Stomach (tissue), 9 donors: ENCODE measurements around the gene CUL1. TPM values are rescaled to one million over a fixed set of nuclear protein-coding genes. Genes with fewer than 3 reads are reported as not detected.

ENCODE experiments used
- DNase-seq, 2 donors: peaks; one replicate each; pipeline versions ENCODE4 v3.0.0 to v3.0.0-alpha.2; 2013 to 2019
- H3K27ac ChIP-seq, 5 donors: fragments of 200-600 bp in 4 of 5; sonication (generic) in 4 of 5; one replicate each; pipeline ENCODE4 v1.5.1; 2013 to 2019; ENCODE audit warnings: mild to moderate bottlenecking in 1 of 5, moderate library complexity in 1 of 5
- H3K27me3 ChIP-seq, 3 donors: fragments of 200-600 bp; sonication (generic); one replicate each; pipeline ENCODE4 v1.5.1; 2017 to 2019; ENCODE audit warnings: mixed run types in 1 of 3
- H3K36me3 ChIP-seq, 4 donors: fragments of 200-600 bp; sonication (generic); 1 replicate in 3 of 4; 2 replicates in 1 of 4; pipeline ENCODE4 v1.5.1; 2016 to 2019
- H3K4me1 ChIP-seq, 4 donors: fragments of 200-600 bp; sonication (generic); one replicate each; pipeline ENCODE4 v1.5.1; 2016 to 2019
- H3K4me3 ChIP-seq, 4 donors: fragments of 200-600 bp; sonication (generic) in 3 of 4; one replicate each; pipeline ENCODE4 v1.5.1; 2016 to 2019; ENCODE audit warnings: mild to moderate bottlenecking in 1 of 4
- H3K9me3 ChIP-seq, 4 donors: fragments of 200-600 bp; sonication (generic); one replicate each; pipeline ENCODE4 v1.5.1; 2016 to 2019
- CTCF ChIP-seq, 7 experiments: fragments of 450-650 bp in 4 of 7; fragments of 200-600 bp in 3 of 7; sonication (generic) in 3 of 7; IDR thresholded peaks; one replicate each; pipeline ENCODE4 v1.5.1; 2016 to 2019; ENCODE audit warnings: antibody characterized with exemption in 7 of 7, control low read depth in 2 of 7, mild to moderate bottlenecking in 1 of 7
- EP300 ChIP-seq: sonication (generic); formaldehyde crosslinking; IDR thresholded peaks from one replicate; pipeline ENCODE4 v1.6.1; 2017; ENCODE audit warnings: antibody characterized with exemption
- POLR2A ChIP-seq, 4 donors: fragments of 450-650 bp; IDR thresholded peaks; one replicate each; pipeline ENCODE4 v1.6.1; 2016; ENCODE audit warnings: antibody characterized with exemption in 4 of 4, control low read depth in 2 of 4, mild to moderate bottlenecking in 1 of 4, moderate library complexity in 1 of 4
- POLR2AphosphoS5 ChIP-seq, 3 donors: sonication (generic); formaldehyde crosslinking; IDR thresholded peaks; one replicate each; pipeline ENCODE4 v1.6.1; 2016; ENCODE audit warnings: antibody characterized with exemption in 3 of 3
- WGBS, 5 donors: extraction: QIAGEN DNeasy Blood & Tissue Kit in 3 of 5; methylation state at CpG; one replicate each; pipeline versions ENCODE4 v1.1.5 to v1.1.7; 2013 to 2018; 5-methylcytosine and 5-hydroxymethylcytosine counted together
- intact Hi-C: fragments of 100-400 bp; cut with DNase I; formaldehyde crosslinking; loops from one replicate; pipeline ENCODE4 v1.15.1; 2023; ENCODE audit warnings: low total_unique reads
- polyA plus RNA-seq, 3 donors: library from polyadenylated mRNA; stranded (reverse); fragments of 200-250 nt; gene quantifications; one replicate each; pipeline ENCODE4 v1.2.3, GENCODE V29; 2013
- total RNA-seq, 5 donors: library from RNA; depleted of rRNA; stranded (reverse); fragments of >200 nt; gene quantifications; one replicate each; pipeline versions ENCODE4 v1.1.0 to v1.2.3, GENCODE V29; 2014 to 2016
- donor health status: healthy with polysubstance abuse.
- donor health status: Bipolar disorder and iron deficiency.
- donor health status: healthy.

The CUL1 gene
- total and polyA plus RNA-seq, 8 donors = 22.5 to 56.4 (median 29.2) TPM

GRCh38 chr7:148831782-148832181 is 133.1 kb downstream of the CUL1 start:
- H3K36me3 ChIP-seq = peaks cover 0 to 11% (median 0%) of the 10 kb centered on the region in 4 donors
- no peaks in the 10 kb centered on the region for H3K4me1 ChIP-seq
- H3K9me3 ChIP-seq = no peaks in the 10 kb centered on the region
- no peak for DNase-seq
- WGBS, 5 donors = 92 to 96% (median 94%) methylated on average over 2 of the region's 2 CpGs
- no peaks in the 10 kb centered on the region for H3K27me3 ChIP-seq
- TF ChIP-seq POLR2AphosphoS5 (IDR thresholded peaks at IDR 0.05) = no peak
- TF ChIP-seq EP300 = no peak
- no peak for TF ChIP-seq POLR2A (IDR thresholded peaks at IDR 0.05)
- no peak for TF ChIP-seq CTCF (IDR thresholded peaks at IDR 0.05)
- H3K27ac ChIP-seq = no peak overlapping the region
- intact Hi-C loops = no loop called here
- no peak overlapping the region for H3K4me3 ChIP-seq

- 88 to 97% (median 96%) methylated on average over 2 of the region's 2 CpGs for WGBS, 5 donors
- DNase-seq = no peak
- Histone ChIP-seq H3K4me3 (no peak overlapping the region), H3K4me1 (peaks cover 0 to 2% (median 0%) of the 10 kb centered on the region in 4 donors), H3K27ac (no peak overlapping the region), H3K36me3 (no peaks in the 10 kb centered on the region), H3K27me3 (no peaks in the 10 kb centered on the region), H3K9me3 (no peaks in the 10 kb centered on the region)
- TF ChIP-seq POLR2A (IDR thresholded peaks at IDR 0.05) = no peak
- no peak for TF ChIP-seq EP300
- no peak for TF ChIP-seq POLR2AphosphoS5 (IDR thresholded peaks at IDR 0.05)
- no peak for TF ChIP-seq CTCF (IDR thresholded peaks at IDR 0.05)
- intact Hi-C loops = no loop called here
These were observed 135.9 kb downstream of the CUL1 start for GRCh38 chr7:148834605-148835004.

GRCh38 chr7:148835854-148836253 is 137.2 kb downstream of the CUL1 start:
- no peaks in the 10 kb centered on the region for H3K27me3 ChIP-seq
- no peaks in the 10 kb centered on the region for H3K36me3 ChIP-seq
- intact Hi-C loops = no loop called here
- no peak for DNase-seq
- 94 to 97% (median 96%) methylated on average over 4 of the region's 4 CpGs for WGBS, 5 donors
- TF ChIP-seq CTCF (IDR thresholded peaks at IDR 0.05) (no peak), EP300 (no peak), POLR2A (IDR thresholded peaks at IDR 0.05) (no peak), POLR2AphosphoS5 (IDR thresholded peaks at IDR 0.05) (no peak)
- H3K9me3 ChIP-seq = no peaks in the 10 kb centered on the region
- no peak overlapping the region for H3K4me3 ChIP-seq
- peaks cover 0 to 5% (median 0%) of the 10 kb centered on the region in 4 donors for H3K4me1 ChIP-seq
- H3K27ac ChIP-seq = no peak overlapping the region

- Histone ChIP-seq H3K36me3 (no peaks in the 10 kb centered on the region), H3K27me3 (no peaks in the 10 kb centered on the region), H3K9me3 (no peaks in the 10 kb centered on the region), H3K4me3 (no peak overlapping the region), H3K27ac (no peak overlapping the region), H3K4me1 (peaks cover 0 to 5% (median 0%) of the 10 kb centered on the region in 4 donors)
- 70 to 95% (median 80%) methylated on average over 2 of the region's 2 CpGs for WGBS, 5 donors
- no peak for DNase-seq
- TF ChIP-seq POLR2A (IDR thresholded peaks at IDR 0.05) (no peak), CTCF (IDR thresholded peaks at IDR 0.05) (no peak), POLR2AphosphoS5 (IDR thresholded peaks at IDR 0.05) (no peak), EP300 (no peak)
- intact Hi-C loops = no loop called here
These were observed 140.2 kb downstream of the CUL1 start for GRCh38 chr7:148838905-148839304.
